H1 (cell line): ENCODE data around the gene ELOVL5. TPM values are rescaled to one million over a fixed set of nuclear protein-coding genes. Genes with fewer than 3 reads are reported as not detected.
A peak's percentile ranks its signal among the peaks of the same experiment; 100 is the strongest.

ENCODE experiments used
- CTCF ChIA-PET: fragments of 300-600 bp; sonication (Branson Sonifier 250); formaldehyde crosslinking; loops from one replicate; lab custom pipeline; 2021; ENCODE audit not compliant: partially characterized antibody; lab: Charles Lee
- POLR2A ChIA-PET: fragments of 300-600 bp; sonication (Branson Sonifier 250); formaldehyde crosslinking; loops from one replicate; lab custom pipeline; 2021; ENCODE audit warnings: inconsistent platforms; ENCODE audit not compliant: partially characterized antibody; lab: Charles Lee
- DNase-seq, 2 experiments: peaks; one replicate each; pipeline versions ENCODE4 v3.0.0 to v3.0.0-alpha.2; 2010 to 2022; ENCODE audit warnings: low spot score in 2 of 2, low read depth in 1 of 2, mixed read lengths in 1 of 2
- FAIRE-seq: peaks from 2 replicates; lab custom pipeline; 2011; peaks lifted over from hg19 to GRCh38; lab: Jason Lieb, UNC
- H2AFZ ChIP-seq: 2 replicates; pipeline ENCODE4 v1.8.1; 2012; ENCODE audit warnings: low read length, inconsistent platforms
- H2AK5ac ChIP-seq: 2 replicates; pipeline ENCODE4 v1.6.1; 2013; ENCODE audit warnings: low read depth, low read length
- H2BK120ac ChIP-seq: replicated peaks from 2 replicates; pipeline ENCODE3; 2013; ENCODE audit warnings: low read depth, low read length, inconsistent platforms
- H2BK12ac ChIP-seq: 2 replicates; pipeline ENCODE4 v1.6.1; 2013; ENCODE audit warnings: low read depth, low read length
- H2BK15ac ChIP-seq: 2 replicates; pipeline ENCODE4 v1.6.1; 2013; ENCODE audit warnings: low read length
- H2BK20ac ChIP-seq: 2 replicates; pipeline ENCODE4 v1.6.1; 2013; ENCODE audit warnings: low read length
- H2BK5ac ChIP-seq: 2 replicates; pipeline ENCODE4 v1.6.1; 2013; ENCODE audit warnings: low read depth, low read length
- H3K14ac ChIP-seq: 2 replicates; pipeline ENCODE4 v1.6.1; 2013; ENCODE audit warnings: inconsistent platforms; ENCODE audit not compliant: insufficient read length
- H3K18ac ChIP-seq: 2 replicates; pipeline ENCODE4 v1.6.1; 2013; ENCODE audit warnings: low read length; ENCODE audit errors: extremely low read depth
- H3K23ac ChIP-seq: 2 replicates; pipeline ENCODE4 v1.6.1; 2013; ENCODE audit warnings: inconsistent platforms; ENCODE audit not compliant: insufficient read length
- H3K23me2 ChIP-seq: 2 replicates; pipeline ENCODE4 v1.6.1; 2013; ENCODE audit warnings: low read depth, low read length
- H3K27ac ChIP-seq: 2 replicates; pipeline ENCODE4 v1.6.1; 2011; ENCODE audit warnings: low read depth, low read length, inconsistent platforms
- H3K27me3 ChIP-seq, 4 experiments: replicated peaks in 1 of 4; 1 replicate in 1 of 4; 2 replicates in 3 of 4; pipeline versions ENCODE4 v1.6.1 to v1.8.1; 2011 to 2013; ENCODE audit warnings: low read length in 3 of 4, mild to moderate bottlenecking in 3 of 4, inconsistent platforms in 2 of 4, mixed read lengths in 2 of 4, moderate library complexity in 1 of 4; ENCODE audit not compliant: control insufficient read depth in 3 of 4, insufficient read depth in 3 of 4; ENCODE audit errors: extremely low read depth in 1 of 4
- H3K36me3 ChIP-seq, 4 experiments: 2 replicates each; pipeline versions ENCODE4 v1.6.1 to v1.8.1; 2011 to 2013; ENCODE audit warnings: mild to moderate bottlenecking in 4 of 4, low read length in 3 of 4, moderate library complexity in 2 of 4, control low read depth in 1 of 4, inconsistent platforms in 1 of 4; ENCODE audit not compliant: insufficient read depth in 4 of 4, control insufficient read depth in 2 of 4
- H3K4ac ChIP-seq: replicated peaks from 2 replicates; pipeline ENCODE3; 2013; ENCODE audit warnings: low read length, low read depth, mixed read lengths, inconsistent platforms; ENCODE audit not compliant: insufficient read length
- H3K4me1 ChIP-seq, 4 experiments: replicated peaks in 1 of 4; 1 replicate in 1 of 4; 2 replicates in 3 of 4; pipeline versions ENCODE4 v1.6.1 to v1.8.1; 2011 to 2013; ENCODE audit warnings: low read length in 3 of 4, inconsistent platforms in 2 of 4, mixed read lengths in 1 of 4; ENCODE audit not compliant: insufficient read depth in 4 of 4, control insufficient read depth in 3 of 4
- H3K4me2 ChIP-seq, 2 experiments: 2 replicates each; pipeline versions ENCODE4 v1.6.1 to v1.8.1; 2011 to 2013; ENCODE audit warnings: low read depth in 2 of 2, low read length in 2 of 2, control low read depth in 1 of 2, inconsistent platforms in 1 of 2, mild to moderate bottlenecking in 1 of 2; ENCODE audit not compliant: insufficient read depth in 1 of 2
- H3K4me3 ChIP-seq, 4 experiments: fragments of 200-600, 300-600 bp in 1 of 4; sonication (generic), shearing (Covaris generic), sonication (Bioruptor Twin) in 1 of 4; 2 replicates each; pipeline versions ENCODE4 v1.5.1 to v1.8.1; 2011 to 2016; ENCODE audit warnings: low read length in 4 of 4, low read depth in 3 of 4, control low read depth in 2 of 4, inconsistent platforms in 2 of 4, mild to moderate bottlenecking in 2 of 4, mixed read lengths in 1 of 4, moderate library complexity in 1 of 4; ENCODE audit not compliant: insufficient read depth in 2 of 4; ENCODE audit errors: extremely low read depth in 1 of 4
- H3K56ac ChIP-seq: replicated peaks from 2 replicates; pipeline ENCODE3; 2013; ENCODE audit warnings: low read depth, mild to moderate bottlenecking, mixed read lengths, low read length, inconsistent platforms; ENCODE audit not compliant: insufficient read length
- H3K79me1 ChIP-seq: 2 replicates; pipeline ENCODE4 v1.6.1; 2013; ENCODE audit warnings: low read depth, low read length, control low read depth
- H3K79me2 ChIP-seq, 2 experiments: 2 replicates each; pipeline versions ENCODE4 v1.6.1 to v1.8.1; 2012 to 2013; ENCODE audit warnings: low read length in 2 of 2, mild to moderate bottlenecking in 2 of 2, inconsistent platforms in 1 of 2; ENCODE audit not compliant: insufficient read depth in 2 of 2, control insufficient read depth in 1 of 2
- H3K9ac ChIP-seq, 4 experiments: replicated peaks in 1 of 4; 1 replicate in 1 of 4; 2 replicates in 3 of 4; pipeline versions ENCODE4 v1.6.1 to v1.8.1; 2011 to 2013; ENCODE audit warnings: low read depth in 3 of 4, low read length in 3 of 4, control low read depth in 2 of 4, mild to moderate bottlenecking in 2 of 4, moderate library complexity in 2 of 4, inconsistent platforms in 1 of 4; ENCODE audit errors: extremely low read depth in 1 of 4
- H3K9me3 ChIP-seq, 2 experiments: 2 replicates each; pipeline versions ENCODE4 v1.6.1 to v1.8.1; 2012 to 2013; ENCODE audit warnings: mild to moderate bottlenecking in 2 of 2, moderate library complexity in 2 of 2, control low read depth in 1 of 2, inconsistent platforms in 1 of 2, low read depth in 1 of 2, low read length in 1 of 2, mixed read lengths in 1 of 2; ENCODE audit not compliant: insufficient read depth in 2 of 2
- H4K20me1 ChIP-seq, 2 experiments: replicated peaks in 1 of 2; 2 replicates each; pipeline versions ENCODE3 to v1.8.1; 2011 to 2013; ENCODE audit warnings: inconsistent platforms in 2 of 2, low read length in 2 of 2, mild to moderate bottlenecking in 1 of 2; ENCODE audit not compliant: insufficient read depth in 2 of 2, control insufficient read depth in 1 of 2
- H4K5ac ChIP-seq: 2 replicates; pipeline ENCODE4 v1.6.1; 2013; ENCODE audit warnings: low read length, low read depth, mixed read lengths, inconsistent platforms; ENCODE audit not compliant: insufficient read length
- H4K8ac ChIP-seq: 2 replicates; pipeline ENCODE4 v1.8.0; 2013; ENCODE audit warnings: mild to moderate bottlenecking, moderate library complexity, low read length, inconsistent platforms; ENCODE audit not compliant: insufficient read depth; ENCODE audit errors: extremely low read depth
- H4K91ac ChIP-seq: replicated peaks from 2 replicates; pipeline ENCODE3; 2013; ENCODE audit warnings: low read length, mixed read lengths, inconsistent platforms; ENCODE audit not compliant: insufficient read length
- CHD1 ChIP-seq: IDR thresholded peaks from 2 replicates; pipeline ENCODE4 v1.6.1; 2012; ENCODE audit warnings: low read depth, low read length, improper control_type of control experiment
- RAD21 ChIP-seq, 2 experiments: IDR thresholded peaks in 1 of 2; conservative IDR thresholded peaks in 1 of 2; 2 replicates each; pipeline ENCODE4 v1.6.1; 2011; ENCODE audit warnings: low read depth in 2 of 2, low read length in 2 of 2, improper control_type of control experiment in 1 of 2, inconsistent platforms in 1 of 2, mild to moderate bottlenecking in 1 of 2, moderate library complexity in 1 of 2
- SIN3A ChIP-seq, 2 experiments: IDR thresholded peaks in 1 of 2; conservative IDR thresholded peaks in 1 of 2; 2 replicates each; pipeline ENCODE4 v1.6.1; 2011 to 2012; ENCODE audit warnings: low read length in 2 of 2, improper control_type of control experiment in 1 of 2, low read depth in 1 of 2, mild to moderate bottlenecking in 1 of 2
- WGBS, 2 experiments: shearing (Covaris generic) in 1 of 2; methylation state at CpG; one replicate each; pipeline versions ENCODE4 v1.1.6 to v1.1.7; 2013 to 2015; ENCODE audit warnings: low lambda C conversion rate in 2 of 2, mixed read lengths in 2 of 2, inconsistent platforms in 1 of 2, low coverage in 1 of 2, missing lambda C conversion rate in 1 of 2; ENCODE audit not compliant: insufficient replicate concordance in 2 of 2, insufficient coverage in 1 of 2, insufficient read length in 1 of 2; ENCODE audit errors: extremely low coverage in 1 of 2, missing lambda C conversion rate in 1 of 2; 5-methylcytosine and 5-hydroxymethylcytosine counted together
- polyA plus RNA-seq, 7 experiments: library from polyadenylated mRNA; depleted of rRNA in 3 of 7; stranded (reverse) in 5 of 7; unstranded in 2 of 7; fragments of >200 nt in 5 of 7; fragments of 200-250 nt in 2 of 7; gene quantifications; 1 replicate in 5 of 7; 2 replicates in 1 of 7; 4 replicates in 1 of 7; pipeline versions ENCODE4 v1.2.1 to v1.2.3, GENCODE V29; 2011 to 2013; ENCODE audit warnings: missing spikeins in 2 of 7, mixed read lengths in 2 of 7
- total RNA-seq: library from RNA; stranded (reverse); fragmentation: NEBNext Ultra II Directional; extraction: Animal tissue kit (Norgen Biotek cat#: 25700); gene quantifications from 2 replicates; pipeline ENCODE4 v1.2.1, GENCODE V29; 2021

Gene ELOVL5
- total and polyA plus RNA-seq, 2 of the 8 experiments (the other 6 are each of a cell fraction or from before 2014, with no cell fraction given), result 113 to 156 TPM

DNA sequence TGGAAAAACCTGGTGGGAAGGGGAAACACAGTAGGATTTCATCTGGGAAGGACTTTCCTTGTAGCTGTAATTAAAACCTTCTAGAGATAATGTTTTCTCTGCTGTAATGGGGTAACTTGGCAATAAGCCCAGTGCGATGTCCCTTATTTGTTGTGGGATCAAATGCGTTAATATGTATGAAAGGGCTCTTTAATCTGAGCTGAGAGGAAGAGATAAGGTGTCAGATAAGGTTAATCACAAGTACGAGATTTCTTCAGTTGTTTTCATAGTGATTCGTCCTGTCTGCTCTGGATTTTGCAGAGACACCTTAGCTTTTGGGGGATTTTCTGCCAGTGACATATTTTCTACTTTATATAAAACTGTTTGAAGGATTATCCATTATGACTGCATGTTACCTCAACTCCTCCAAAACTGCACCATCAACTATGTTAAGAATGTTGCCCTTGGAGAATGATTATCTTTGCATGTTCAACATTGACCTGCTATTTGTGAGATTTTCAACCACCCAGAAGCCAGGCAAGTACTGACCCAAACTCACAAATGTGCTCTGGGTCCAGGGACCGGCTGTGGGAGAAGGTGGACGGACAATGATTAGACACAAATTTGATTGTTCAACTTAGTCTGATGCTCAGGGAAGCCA lies 21.2 kb upstream of the ELOVL5 start:
- no peaks in the 10 kb centered on the region for H3K4me1 ChIP-seq
- H2BK12ac ChIP-seq, result no peak overlapping the region
- POLR2A ChIA-PET, result no interaction called here
- no peak overlapping the region for H2BK120ac ChIP-seq
- no peaks in the 10 kb centered on the region for H3K27me3 ChIP-seq
- no peak overlapping the region for H3K4me3 ChIP-seq
- CTCF ChIA-PET, result interaction anchor here (0.7 to 3.1 kb wide), 3 partner anchors 97 to 199 kb away, joined by 3 to 8 read pairs (median 3); no protein-coding TSS in a partner anchor
- TF ChIP-seq RAD21 (IDR thresholded peaks at IDR 0.05 in 1 of 2, conservative IDR thresholded peaks at IDR 0.05 in 1 of 2; ENCODE audit: low read depth in 2 of 2, low read length in 2 of 2), result no peak
- TF ChIP-seq CHD1, result no peak
- no peak for TF ChIP-seq SIN3A (conservative IDR thresholded peaks at IDR 0.05 in 1 of 2, IDR thresholded peaks at IDR 0.05 in 1 of 2; ENCODE audit: low read depth in 1 of 2, low read length in 2 of 2)
- H3K4me2 ChIP-seq, result no peak overlapping the region
- no peak overlapping the region for H4K91ac ChIP-seq
- no peak overlapping the region for H4K5ac ChIP-seq
- no peak overlapping the region for H3K18ac ChIP-seq
- 0 out of 2 replicates have a peak overlapping the region, but pooled peaks have one; percentile 45 for H2AFZ ChIP-seq
- H3K9me3 ChIP-seq, result no peaks in the 10 kb centered on the region
- no peak overlapping the region for H2BK5ac ChIP-seq
- H2AK5ac ChIP-seq, result no peak overlapping the region
- no peaks in the 10 kb centered on the region for H4K20me1 ChIP-seq
- no peak overlapping the region for H2BK20ac ChIP-seq
- no peak overlapping the region for H3K23ac ChIP-seq
- DNase-seq, result no peak
- no peak overlapping the region for H3K27ac ChIP-seq
- H4K8ac ChIP-seq, result no peak overlapping the region
- WGBS, 2 experiments, result 82% methylated on average over 6 of the region's 6 CpGs; no CpG with 5 or more reads in 1 of the 2 experiments
- no peaks in the 10 kb centered on the region for H3K79me1 ChIP-seq
- H3K23me2 ChIP-seq, result no peaks in the 10 kb centered on the region
- H3K4ac ChIP-seq, result no peak overlapping the region
- H3K56ac ChIP-seq, result no peak overlapping the region
- no peak overlapping the region for H2BK15ac ChIP-seq
- H3K36me3 ChIP-seq, result no peaks in the 10 kb centered on the region
- no peak for FAIRE-seq
- H3K9ac ChIP-seq, result no peak overlapping the region
- H3K79me2 ChIP-seq, result no peaks in the 10 kb centered on the region
- no peak overlapping the region for H3K14ac ChIP-seq
